ENCODE data around the gene AGA.

DNA sequence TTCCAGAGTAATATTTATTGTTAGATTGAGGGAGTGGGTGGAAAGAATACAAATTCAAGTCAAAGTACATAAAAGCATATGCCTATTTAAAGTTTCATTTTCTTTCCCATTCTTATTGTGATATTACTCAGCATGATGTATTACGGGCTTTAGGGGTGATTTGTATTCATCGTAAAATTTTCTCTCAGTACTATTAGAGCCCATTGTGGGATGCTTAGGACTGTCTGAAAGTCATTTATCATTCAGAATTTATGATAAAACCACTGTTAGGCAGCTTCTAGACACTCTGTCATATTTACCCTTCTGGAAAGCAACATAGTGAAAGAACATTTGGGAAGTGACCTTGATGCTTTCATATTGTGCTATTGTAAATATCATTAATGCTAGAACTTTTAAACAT is 45.9 kb downstream of the AGA start:
- TF ChIP-seq, protein P1, sequence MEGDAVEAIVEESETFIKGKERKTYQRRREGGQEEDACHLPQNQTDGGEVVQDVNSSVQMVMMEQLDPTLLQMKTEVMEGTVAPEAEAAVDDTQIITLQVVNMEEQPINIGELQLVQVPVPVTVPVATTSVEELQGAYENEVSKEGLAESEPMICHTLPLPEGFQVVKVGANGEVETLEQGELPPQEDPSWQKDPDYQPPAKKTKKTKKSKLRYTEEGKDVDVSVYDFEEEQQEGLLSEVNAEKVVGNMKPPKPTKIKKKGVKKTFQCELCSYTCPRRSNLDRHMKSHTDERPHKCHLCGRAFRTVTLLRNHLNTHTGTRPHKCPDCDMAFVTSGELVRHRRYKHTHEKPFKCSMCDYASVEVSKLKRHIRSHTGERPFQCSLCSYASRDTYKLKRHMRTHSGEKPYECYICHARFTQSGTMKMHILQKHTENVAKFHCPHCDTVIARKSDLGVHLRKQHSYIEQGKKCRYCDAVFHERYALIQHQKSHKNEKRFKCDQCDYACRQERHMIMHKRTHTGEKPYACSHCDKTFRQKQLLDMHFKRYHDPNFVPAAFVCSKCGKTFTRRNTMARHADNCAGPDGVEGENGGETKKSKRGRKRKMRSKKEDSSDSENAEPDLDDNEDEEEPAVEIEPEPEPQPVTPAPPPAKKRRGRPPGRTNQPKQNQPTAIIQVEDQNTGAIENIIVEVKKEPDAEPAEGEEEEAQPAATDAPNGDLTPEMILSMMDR (IDR thresholded peaks at IDR 0.05; ENCODE audit: insufficient read depth, low read length, poor library complexity, severe bottlenecking), result no peak
- TF ChIP-seq EZH2phosphoT487 (conservative IDR thresholded peaks at IDR 0.05; ENCODE audit: low read length), result no peak
